Large intestine (tissue), 12 donors: ENCODE data around the gene BCL2L13. TPM values are rescaled to one million over a fixed set of nuclear protein-coding genes. Genes with fewer than 3 reads are reported as not detected.

Experiments
- DNase-seq, 2 donors: peaks; one replicate each; pipeline versions ENCODE4 v3.0.0 to v3.0.0-alpha.2; 2013
- H3K27ac ChIP-seq: one replicate; pipeline ENCODE4 v1.5.1; 2013; ENCODE audit warnings: low read length
- H3K27me3 ChIP-seq: 2 replicates; pipeline ENCODE4 v1.6.1; 2013; ENCODE audit warnings: low read length; ENCODE audit not compliant: control insufficient read depth, insufficient read depth
- H3K36me3 ChIP-seq: 2 replicates; pipeline ENCODE4 v1.6.1; 2013; ENCODE audit warnings: low read length; ENCODE audit not compliant: control insufficient read depth, insufficient read depth
- H3K4me1 ChIP-seq: one replicate; pipeline ENCODE4 v1.6.1; 2013; ENCODE audit warnings: low read length; ENCODE audit not compliant: control insufficient read depth, insufficient read depth
- H3K4me3 ChIP-seq: one replicate; pipeline ENCODE4 v1.5.1; 2013; ENCODE audit warnings: low read length
- H3K9me3 ChIP-seq: one replicate; pipeline ENCODE4 v1.6.1; 2013; ENCODE audit warnings: mild to moderate bottlenecking, low read depth, low read length, moderate library complexity; ENCODE audit not compliant: control insufficient read depth
- WGBS: methylation state at CpG from one replicate; pipeline ENCODE4 v1.1.5; 2013; ENCODE audit warnings: low lambda C conversion rate; ENCODE audit not compliant: insufficient coverage; 5-methylcytosine and 5-hydroxymethylcytosine counted together
- long read RNA-seq, 11 donors: transcript quantifications; one replicate each; lab custom pipeline, GENCODE V29; 2026
- polyA plus RNA-seq: library from polyadenylated mRNA; unstranded; fragments of 120-200 nt; gene quantifications from one replicate; pipeline ENCODE4 v1.2.1, GENCODE V29; 2013

Gene BCL2L13, protein sequence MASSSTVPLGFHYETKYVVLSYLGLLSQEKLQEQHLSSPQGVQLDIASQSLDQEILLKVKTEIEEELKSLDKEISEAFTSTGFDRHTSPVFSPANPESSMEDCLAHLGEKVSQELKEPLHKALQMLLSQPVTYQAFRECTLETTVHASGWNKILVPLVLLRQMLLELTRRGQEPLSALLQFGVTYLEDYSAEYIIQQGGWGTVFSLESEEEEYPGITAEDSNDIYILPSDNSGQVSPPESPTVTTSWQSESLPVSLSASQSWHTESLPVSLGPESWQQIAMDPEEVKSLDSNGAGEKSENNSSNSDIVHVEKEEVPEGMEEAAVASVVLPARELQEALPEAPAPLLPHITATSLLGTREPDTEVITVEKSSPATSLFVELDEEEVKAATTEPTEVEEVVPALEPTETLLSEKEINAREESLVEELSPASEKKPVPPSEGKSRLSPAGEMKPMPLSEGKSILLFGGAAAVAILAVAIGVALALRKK
- polyA plus RNA-seq, result 30.0 TPM
- long read RNA-seq, donor 1, transcript BCL2L13-201 (7 exons, 2,992 nt), result major isoform, 5 of 31 reads
- long read RNA-seq, donor 1, partial matches to known transcripts, result 0 of 31 reads
- long read RNA-seq, donor 1, other reads (novel, unspliced or antisense), result 24 of 31 reads
- long read RNA-seq, donor 2, partial matches to known transcripts, result 53 of 59 reads
- long read RNA-seq, donor 2, other reads (novel, unspliced or antisense), result 0 of 59 reads
- long read RNA-seq, donor 3, full-length matches to known transcripts, result 16 of 161 reads
- long read RNA-seq, donor 3, partial matches to known transcripts, result 69 of 161 reads
- long read RNA-seq, donor 3, other reads (novel, unspliced or antisense), result 76 of 161 reads
- long read RNA-seq, donor 4, result 0 reads
- long read RNA-seq, donor 5, full-length matches to known transcripts, result 6 of 6 reads
- long read RNA-seq, donor 5, partial matches to known transcripts, result 0 of 6 reads
- long read RNA-seq, donor 5, other reads (novel, unspliced or antisense), result 0 of 6 reads
- long read RNA-seq, donor 6, full-length matches to known transcripts, result 11 of 11 reads
- long read RNA-seq, donor 6, partial matches to known transcripts, result 0 of 11 reads
- long read RNA-seq, donor 6, other reads (novel, unspliced or antisense), result 0 of 11 reads
- long read RNA-seq, donor 7, partial matches to known transcripts, result 0 of 3 reads
- long read RNA-seq, donor 7, other reads (novel, unspliced or antisense), result 0 of 3 reads
- long read RNA-seq, donor 8, full-length matches to known transcripts, result 7 of 13 reads
- long read RNA-seq, donor 8, partial matches to known transcripts, result 6 of 13 reads
- long read RNA-seq, donor 8, other reads (novel, unspliced or antisense), result 0 of 13 reads
- long read RNA-seq, donor 9, full-length matches to known transcripts, result 12 of 42 reads
- long read RNA-seq, donor 9, partial matches to known transcripts, result 9 of 42 reads
- long read RNA-seq, donor 9, other reads (novel, unspliced or antisense), result 21 of 42 reads
- long read RNA-seq, donor 10, transcript BCL2L13-201 (7 exons, 2,992 nt), result major isoform, 6 of 6 reads
- long read RNA-seq, donor 10, partial matches to known transcripts, result 0 of 6 reads
- long read RNA-seq, donor 10, other reads (novel, unspliced or antisense), result 0 of 6 reads
- long read RNA-seq, donor 11, full-length matches to known transcripts, result 7 of 7 reads
- long read RNA-seq, donor 11, partial matches to known transcripts, result 0 of 7 reads
- long read RNA-seq, donor 11, other reads (novel, unspliced or antisense), result 0 of 7 reads

DNA sequence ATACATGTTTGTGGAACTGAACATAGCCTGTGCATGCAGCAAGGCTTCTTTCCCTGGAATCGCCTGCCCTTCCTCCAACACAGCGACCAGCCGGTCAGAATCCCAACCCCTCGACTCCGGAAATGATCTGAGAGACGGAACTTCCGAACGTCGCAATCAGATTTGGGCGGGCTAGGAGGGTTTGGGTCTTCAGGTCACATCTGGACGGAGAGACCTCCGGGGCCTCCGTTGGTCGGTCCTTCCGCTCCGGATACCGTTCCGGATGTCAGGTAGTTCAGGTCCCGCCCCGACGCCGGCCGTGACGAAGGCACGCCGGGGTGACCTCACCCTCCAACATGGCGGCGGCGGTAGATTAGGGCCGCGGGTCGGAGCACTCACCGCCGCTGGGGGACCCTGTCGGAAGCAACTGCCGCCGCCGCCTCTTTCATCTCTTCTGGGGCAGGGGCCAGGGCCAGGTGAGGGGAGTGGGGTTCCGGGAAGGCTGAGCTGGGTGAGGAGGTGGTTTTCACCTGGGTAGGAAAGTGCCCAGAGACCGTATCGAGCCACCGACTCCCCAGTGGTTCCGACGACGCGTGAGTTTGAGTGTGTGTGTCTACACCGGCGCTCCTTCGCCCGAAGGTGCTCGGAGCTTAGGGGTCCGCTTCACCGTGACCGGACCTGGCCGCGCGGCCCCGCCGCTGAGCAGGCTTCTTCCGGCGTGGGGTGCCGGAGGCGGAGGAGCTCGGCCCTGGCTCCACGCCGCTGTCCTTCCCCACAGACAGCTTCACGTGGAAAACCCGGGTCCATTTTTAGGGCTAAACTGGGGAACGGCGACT is at the start of gene BCL2L13:
TSS of gene BCL2L13 (plus strand) at position 326 of the 815 bp plus-strand sequence. CDS start 16,955 bp downstream, outside the sequence.
- H3K4me1 ChIP-seq, result peaks cover 10% of the 10 kb centered on the region
- H3K27ac ChIP-seq, result peak within 1 kb of the TSS; percentile 97
- H3K9me3 ChIP-seq, result no peaks in the 10 kb centered on the region
- no peaks in the 10 kb centered on the region for H3K27me3 ChIP-seq
- H3K4me3 ChIP-seq, result peak within 1 kb of the TSS; percentile 92
- H3K36me3 ChIP-seq, result no peaks in the 10 kb centered on the region
- WGBS, result no CpG with 5 or more reads among the region's 70 CpGs
- DNase-seq, result peak; percentile 93 to 97

DNA sequence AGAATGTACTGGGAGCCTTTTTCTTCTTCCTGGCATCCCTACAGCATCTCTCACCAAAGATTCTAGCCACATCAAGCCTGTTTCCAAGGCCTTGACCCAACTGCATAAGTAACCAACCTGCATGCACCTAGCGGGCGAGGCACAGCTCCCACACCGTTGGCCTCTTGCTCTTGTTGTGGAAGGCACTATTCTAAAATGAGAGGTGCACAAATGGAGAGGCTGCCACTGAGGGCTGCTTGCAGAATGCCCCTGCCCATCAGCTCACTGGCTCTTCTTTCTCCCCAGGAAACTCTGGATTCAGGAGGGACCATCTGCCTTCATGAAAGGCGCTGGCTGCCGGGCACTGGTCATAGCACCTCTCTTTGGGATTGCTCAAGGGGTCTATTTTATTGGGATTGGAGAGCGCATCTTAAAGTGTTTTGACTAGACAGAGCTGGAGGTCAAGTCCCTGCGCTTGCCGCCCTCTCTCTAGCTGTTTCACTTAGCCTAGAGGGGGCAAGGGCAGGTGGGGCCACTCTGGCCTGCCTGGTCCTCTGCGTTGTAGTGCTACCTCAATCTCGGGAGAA is 48.7 kb upstream of the BCL2L13 start:
- no peak overlapping the region for H3K27ac ChIP-seq
- no peaks in the 10 kb centered on the region for H3K27me3 ChIP-seq
- no peaks in the 10 kb centered on the region for H3K9me3 ChIP-seq
- no peak for DNase-seq
- H3K4me1 ChIP-seq, result no peaks in the 10 kb centered on the region
- WGBS, result no CpG with 5 or more reads among the region's 10 CpGs
- peaks cover 43% of the 10 kb centered on the region for H3K36me3 ChIP-seq
- no peak overlapping the region for H3K4me3 ChIP-seq

DNA sequence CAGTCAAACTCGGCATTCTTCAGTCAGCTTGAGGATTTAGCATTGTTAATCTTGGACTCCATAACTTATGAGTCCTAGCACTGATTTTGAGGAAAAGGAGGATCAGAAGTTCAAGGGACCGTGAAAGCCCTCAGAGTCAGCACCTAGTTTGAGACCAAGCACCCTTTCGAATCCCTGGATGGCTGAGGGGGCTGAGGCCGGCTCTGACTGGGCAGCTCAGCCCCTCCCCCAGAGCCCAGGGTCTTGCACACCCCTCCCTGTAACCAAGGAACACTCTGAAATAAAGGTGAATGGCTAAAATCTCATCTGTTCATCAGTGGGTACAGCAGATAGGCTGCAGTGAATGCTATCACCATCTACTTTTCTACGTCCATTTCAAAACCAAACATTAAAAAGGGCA is 48.0 kb upstream of the BCL2L13 start:
- no peak for DNase-seq
- WGBS, result no CpG with 5 or more reads among the region's 5 CpGs

DNA sequence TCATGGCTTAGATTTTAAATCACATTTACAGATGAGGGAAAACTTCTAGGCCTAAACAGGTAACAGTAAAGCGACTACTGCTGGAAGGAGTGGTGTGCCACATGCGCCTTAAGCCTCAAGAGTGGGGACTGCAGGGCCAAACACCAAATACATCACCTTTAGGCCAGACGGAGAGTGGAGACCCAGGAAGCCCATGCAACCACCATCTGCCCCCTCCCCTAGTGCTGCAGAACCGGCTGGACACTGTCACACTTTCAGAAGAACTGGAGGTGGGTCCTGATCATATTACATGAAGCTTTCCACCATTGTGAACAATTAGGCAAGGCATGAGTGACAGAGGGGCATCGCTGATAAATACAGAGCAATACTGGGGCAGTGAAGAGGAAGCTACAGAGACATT is 46.4 kb upstream of the BCL2L13 start:
- 60% methylated on average over 1 of the region's 5 CpGs for WGBS
- peaks cover 62% of the 10 kb centered on the region for H3K36me3 ChIP-seq

More for the DNA sequence above, 48.0 kb upstream of the BCL2L13 start:
- peaks cover 50% of the 10 kb centered on the region for H3K36me3 ChIP-seq
- no peaks in the 10 kb centered on the region for H3K4me1 ChIP-seq
- H3K9me3 ChIP-seq, result no peaks in the 10 kb centered on the region
- H3K27me3 ChIP-seq, result no peaks in the 10 kb centered on the region
- H3K27ac ChIP-seq, result no peak overlapping the region
- H3K4me3 ChIP-seq, result no peak overlapping the region

DNA sequence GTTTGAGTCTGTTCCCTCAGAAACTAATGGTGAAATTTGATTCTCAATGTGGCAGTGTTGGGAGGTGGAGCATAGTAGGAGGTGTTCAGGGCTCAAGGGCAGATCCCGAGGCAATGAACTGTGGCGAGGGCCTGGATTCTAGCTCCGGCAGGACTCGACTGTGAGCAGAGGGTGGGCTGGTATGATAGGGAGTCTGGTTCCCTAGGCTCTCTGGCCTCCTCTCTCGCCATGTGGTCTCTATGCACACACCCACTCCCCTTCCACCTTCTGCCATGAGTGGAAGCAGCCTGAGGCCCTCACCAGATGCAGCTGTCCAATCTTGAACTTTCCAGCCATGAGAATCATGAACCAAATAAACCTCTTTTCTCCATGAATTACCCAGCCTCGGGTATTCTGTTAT is 42.3 kb upstream of the BCL2L13 start:
- no peaks in the 10 kb centered on the region for H3K27me3 ChIP-seq
- no CpG with 5 or more reads among the region's 6 CpGs for WGBS
- no peak overlapping the region for H3K27ac ChIP-seq
- no peak for DNase-seq
- H3K36me3 ChIP-seq, result peaks cover 83% of the 10 kb centered on the region
- no peaks in the 10 kb centered on the region for H3K4me1 ChIP-seq
- H3K4me3 ChIP-seq, result no peak overlapping the region
- no peaks in the 10 kb centered on the region for H3K9me3 ChIP-seq

More for the DNA sequence above, 46.4 kb upstream of the BCL2L13 start:
- H3K27ac ChIP-seq, result no peak overlapping the region
- no peaks in the 10 kb centered on the region for H3K9me3 ChIP-seq
- no peaks in the 10 kb centered on the region for H3K27me3 ChIP-seq
- no peak overlapping the region for H3K4me3 ChIP-seq
- H3K4me1 ChIP-seq, result no peaks in the 10 kb centered on the region
- no peak for DNase-seq

DNA sequence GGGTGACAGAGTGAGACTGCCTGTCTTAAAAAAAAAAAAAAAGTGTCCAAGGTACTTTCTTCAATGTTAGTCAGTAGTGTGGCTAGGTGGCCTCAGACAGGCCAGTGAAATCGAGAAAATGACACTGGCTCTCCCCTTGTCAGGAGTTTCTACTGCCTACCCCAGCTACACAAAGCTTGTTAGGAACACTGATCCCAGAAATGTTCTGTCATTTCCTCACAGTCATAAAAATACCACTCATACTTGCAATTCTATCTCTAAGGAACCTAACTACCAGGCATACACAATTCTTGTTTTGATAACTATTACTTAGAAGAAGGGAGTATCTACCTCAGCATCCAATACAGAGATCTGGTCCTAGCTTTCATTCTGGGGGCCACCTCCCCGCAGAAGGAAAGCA is 41.3 kb upstream of the BCL2L13 start:
- H3K27me3 ChIP-seq, result no peaks in the 10 kb centered on the region
- DNase-seq, result no peak
- no peak overlapping the region for H3K27ac ChIP-seq
- H3K4me3 ChIP-seq, result no peak overlapping the region
- peaks cover 75% of the 10 kb centered on the region for H3K36me3 ChIP-seq
- no CpG with 5 or more reads among the region's 2 CpGs for WGBS
- H3K9me3 ChIP-seq, result no peaks in the 10 kb centered on the region
- no peaks in the 10 kb centered on the region for H3K4me1 ChIP-seq

DNA sequence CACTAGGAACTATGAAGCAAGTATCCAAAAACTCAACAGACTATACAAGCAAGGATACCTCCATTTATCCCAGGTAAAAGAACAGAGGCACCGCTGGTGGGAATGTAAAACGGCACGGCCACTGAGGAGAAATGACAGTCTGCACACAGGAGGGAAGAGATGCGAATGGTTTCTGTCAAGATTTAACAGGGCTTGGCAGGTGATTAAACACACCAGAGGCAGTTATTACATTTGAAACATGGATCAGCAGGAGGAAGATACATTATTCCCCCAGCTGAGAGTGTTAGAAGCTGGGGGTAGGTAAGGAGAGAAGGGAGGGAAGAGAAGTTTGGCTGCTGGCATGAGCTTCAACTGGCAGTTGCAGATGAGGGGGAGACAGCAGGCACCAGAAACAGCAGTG is 40.2 kb upstream of the BCL2L13 start:
- Histone ChIP-seq H3K4me3 (no peak overlapping the region), H3K9me3 (no peaks in the 10 kb centered on the region), H3K27ac (no peak overlapping the region), H3K4me1 (no peaks in the 10 kb centered on the region), H3K36me3 (peaks cover 69% of the 10 kb centered on the region), H3K27me3 (no peaks in the 10 kb centered on the region)
- WGBS, result no CpG with 5 or more reads among the region's 4 CpGs
- DNase-seq, result no peak

DNA sequence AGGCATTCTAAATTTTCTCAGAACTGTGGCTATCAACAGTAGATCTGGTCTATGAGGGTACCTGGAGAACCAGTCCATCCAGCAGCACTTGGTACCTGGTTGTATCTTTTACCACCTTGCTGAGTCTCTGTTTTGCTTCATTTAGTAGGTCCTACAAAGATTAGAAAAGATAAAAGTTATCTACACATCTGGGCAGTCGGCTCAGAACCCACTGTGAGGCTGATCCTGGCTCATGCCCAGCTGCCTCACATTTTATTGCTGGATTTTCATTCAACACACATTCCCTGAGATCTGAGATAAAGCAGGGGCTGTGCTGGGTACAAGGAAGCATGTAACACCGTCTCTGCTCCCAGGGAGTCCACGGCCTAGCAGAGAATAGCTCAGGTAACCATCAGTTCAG is 37.5 kb upstream of the BCL2L13 start:
- no CpG with 5 or more reads among the region's 3 CpGs for WGBS

DNA sequence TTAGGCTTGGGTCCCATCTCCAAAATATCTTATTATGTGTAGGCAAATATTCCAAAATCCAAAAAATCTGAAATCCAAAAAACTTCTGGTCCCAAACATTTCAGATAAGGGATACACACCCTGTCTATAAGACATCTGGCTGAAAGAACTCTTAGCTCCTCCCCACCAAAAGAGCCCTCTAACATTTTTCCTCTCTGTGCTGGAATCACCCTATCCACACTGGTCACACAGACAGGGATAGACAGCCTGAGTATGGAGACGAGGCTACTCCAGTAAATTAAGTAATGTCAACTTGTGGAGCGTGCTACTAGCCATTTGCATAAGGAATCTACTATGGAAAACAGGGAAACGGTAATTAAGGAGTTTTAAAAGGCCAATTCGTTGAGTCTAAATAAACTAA is 34.9 kb upstream of the BCL2L13 start:
- no peak overlapping the region for H3K4me3 ChIP-seq
- 90% methylated on average over 2 of the region's 4 CpGs for WGBS
- no peak overlapping the region for H3K27ac ChIP-seq
- peaks cover 43% of the 10 kb centered on the region for H3K36me3 ChIP-seq
- H3K27me3 ChIP-seq, result no peaks in the 10 kb centered on the region
- no peak for DNase-seq
- H3K4me1 ChIP-seq, result no peaks in the 10 kb centered on the region
- no peaks in the 10 kb centered on the region for H3K9me3 ChIP-seq

More for the DNA sequence above, 37.5 kb upstream of the BCL2L13 start:
- no peak for DNase-seq
- Histone ChIP-seq H3K27ac (no peak overlapping the region), H3K9me3 (no peaks in the 10 kb centered on the region), H3K4me3 (no peak overlapping the region), H3K27me3 (no peaks in the 10 kb centered on the region), H3K36me3 (peaks cover 54% of the 10 kb centered on the region), H3K4me1 (no peaks in the 10 kb centered on the region)
